SJCRH30 (cell line): Measurements from ENCODE around the gene TOR1B. TPM values are rescaled to one million over a fixed set of nuclear protein-coding genes. Genes with fewer than 3 reads are reported as not detected.

Source experiments
- DNase-seq, 2 experiments: peaks; one replicate each; pipeline ENCODE4 v3.0.0-alpha.2; 2015 to 2020
- H3K27ac ChIP-seq: fragments of 250-450 bp; sonication (Bioruptor Pico); 2 replicates; pipeline ENCODE4 v1.5.1; 2020; ENCODE audit warnings: mild to moderate bottlenecking, moderate library complexity
- H3K27me3 ChIP-seq: fragments of 250-450 bp; sonication (Bioruptor Pico); 2 replicates; pipeline ENCODE4 v1.5.1; 2020; ENCODE audit warnings: mild to moderate bottlenecking, moderate library complexity
- H3K36me3 ChIP-seq: fragments of 250-450 bp; sonication (Bioruptor Pico); 2 replicates; pipeline ENCODE4 v1.5.1; 2020; ENCODE audit warnings: mild to moderate bottlenecking, moderate library complexity
- H3K4me1 ChIP-seq: fragments of 250-450 bp; sonication (Bioruptor Pico); 2 replicates; pipeline ENCODE4 v1.5.1; 2020; ENCODE audit warnings: mild to moderate bottlenecking, moderate library complexity
- H3K4me3 ChIP-seq: fragments of 250-450 bp; sonication (Bioruptor Pico); 2 replicates; pipeline ENCODE4 v1.5.1; 2020; ENCODE audit warnings: mild to moderate bottlenecking, moderate library complexity
- H3K9me3 ChIP-seq: fragments of 250-450 bp; sonication (Bioruptor Pico); replicated peaks from 2 replicates; pipeline ENCODE4 v1.5.1; 2020; ENCODE audit warnings: mild to moderate bottlenecking, moderate library complexity
- total RNA-seq: library from RNA; depleted of rRNA; stranded (reverse); fragments of >200 nt; shearing (Covaris generic); gene quantifications from 2 replicates; pipeline ENCODE4 v1.2.3, GENCODE V29; 2014

Gene TOR1B
- total RNA-seq, 1 experiment from 2014 or later: 21.8 TPM

- Histone ChIP-seq H3K9me3 (no peaks in the 10 kb centered on the region), H3K27me3 (no peaks in the 10 kb centered on the region), H3K4me1 (peaks cover 6% of the 10 kb centered on the region; the same call in 1 of the 2 replicates), H3K4me3 (peak overlapping the region; percentile 88), H3K36me3 (peaks cover 14% of the 10 kb centered on the region), H3K27ac (no peak overlapping the region)
- peak; percentile 54 for DNase-seq
Measured at GRCh38 chr9:129836311-129837007, 33.5 kb downstream of the TOR1B start.

- H3K36me3 ChIP-seq: no peaks in the 10 kb centered on the region
- no peaks in the 10 kb centered on the region for H3K9me3 ChIP-seq
- H3K27me3 ChIP-seq: no peaks in the 10 kb centered on the region
- no peak overlapping the region for H3K27ac ChIP-seq
- no peak for DNase-seq
- peaks cover 6% of the 10 kb centered on the region; the same call in 1 of the 2 replicates for H3K4me1 ChIP-seq
- H3K4me3 ChIP-seq: no peak overlapping the region
Measured at GRCh38 chr9:129838707-129839259, 35.8 kb downstream of the TOR1B start.

- DNase-seq: peak in 1 of 2 experiments; percentile 24
- Histone ChIP-seq H3K4me3 (no peak overlapping the region), H3K27ac (no peak overlapping the region), H3K27me3 (no peaks in the 10 kb centered on the region), H3K9me3 (no peaks in the 10 kb centered on the region), H3K36me3 (no peaks in the 10 kb centered on the region), H3K4me1 (peaks cover 6% of the 10 kb centered on the region; the same call in 1 of the 2 replicates)
Measured at GRCh38 chr9:129839324-129840023, 36.5 kb downstream of the TOR1B start.

GRCh38 chr9:129840034-129840433 lies 37.0 kb downstream of the TOR1B start:
- Histone ChIP-seq H3K36me3 (no peaks in the 10 kb centered on the region), H3K9me3 (no peaks in the 10 kb centered on the region), H3K4me1 (peaks cover 6% of the 10 kb centered on the region; the same call in 1 of the 2 replicates), H3K4me3 (no peak overlapping the region), H3K27me3 (no peaks in the 10 kb centered on the region), H3K27ac (no peak overlapping the region)
- DNase-seq: no peak

GRCh38 chr9:129841071-129841470 lies 38.1 kb downstream of the TOR1B start:
- no peak overlapping the region for H3K27ac ChIP-seq
- DNase-seq: no peak
- no peak overlapping the region for H3K4me3 ChIP-seq
- H3K27me3 ChIP-seq: no peaks in the 10 kb centered on the region
- no peaks in the 10 kb centered on the region for H3K36me3 ChIP-seq
- peaks cover 6% of the 10 kb centered on the region; the same call in 1 of the 2 replicates for H3K4me1 ChIP-seq
- H3K9me3 ChIP-seq: no peaks in the 10 kb centered on the region

- Histone ChIP-seq H3K36me3 (0 out of 2 replicates have a peak, but pooled peaks cover 4% of the 10 kb centered on the region), H3K4me3 (no peak overlapping the region), H3K27me3 (no peaks in the 10 kb centered on the region), H3K9me3 (no peaks in the 10 kb centered on the region), H3K27ac (no peak overlapping the region), H3K4me1 (no peaks in the 10 kb centered on the region)
- no peak for DNase-seq
Measured at GRCh38 chr9:129845373-129845772, 42.4 kb downstream of the TOR1B start.

GRCh38 chr9:129848712-129849441 lies 45.9 kb downstream of the TOR1B start:
- peaks cover 19% of the 10 kb centered on the region; the same call in 1 of the 2 replicates for H3K36me3 ChIP-seq
- H3K27ac ChIP-seq: no peak overlapping the region
- H3K4me3 ChIP-seq: no peak overlapping the region
- H3K9me3 ChIP-seq: no peaks in the 10 kb centered on the region
- DNase-seq: no peak
- no peaks in the 10 kb centered on the region for H3K27me3 ChIP-seq
- no peaks in the 10 kb centered on the region for H3K4me1 ChIP-seq

GRCh38 chr9:129849901-129850300 lies 46.9 kb downstream of the TOR1B start:
- H3K9me3 ChIP-seq: no peaks in the 10 kb centered on the region
- H3K4me3 ChIP-seq: no peak overlapping the region
- no peaks in the 10 kb centered on the region for H3K4me1 ChIP-seq
- no peaks in the 10 kb centered on the region for H3K27me3 ChIP-seq
- H3K36me3 ChIP-seq: peaks cover 21% of the 10 kb centered on the region; the same call in 1 of the 2 replicates
- no peak overlapping the region for H3K27ac ChIP-seq
- DNase-seq: no peak

- H3K4me1 ChIP-seq: no peaks in the 10 kb centered on the region
- no peaks in the 10 kb centered on the region for H3K27me3 ChIP-seq
- H3K36me3 ChIP-seq: peaks cover 21% of the 10 kb centered on the region; the same call in 1 of the 2 replicates
- no peak overlapping the region for H3K27ac ChIP-seq
- H3K9me3 ChIP-seq: no peaks in the 10 kb centered on the region
- no peak for DNase-seq
- no peak overlapping the region for H3K4me3 ChIP-seq
Measured at GRCh38 chr9:129850821-129851550, 48.0 kb downstream of the TOR1B start.

GRCh38 chr9:129851821-129852220 lies 48.8 kb downstream of the TOR1B start:
- H3K4me3 ChIP-seq: no peak overlapping the region
- no peaks in the 10 kb centered on the region for H3K4me1 ChIP-seq
- DNase-seq: no peak
- H3K27ac ChIP-seq: no peak overlapping the region
- peaks cover 21% of the 10 kb centered on the region; the same call in 1 of the 2 replicates for H3K36me3 ChIP-seq
- no peaks in the 10 kb centered on the region for H3K27me3 ChIP-seq
- H3K9me3 ChIP-seq: no peaks in the 10 kb centered on the region

GRCh38 chr9:129852579-129852978 lies 49.6 kb downstream of the TOR1B start:
- Histone ChIP-seq H3K27me3 (no peaks in the 10 kb centered on the region), H3K27ac (no peak overlapping the region), H3K9me3 (no peaks in the 10 kb centered on the region), H3K4me3 (no peak overlapping the region), H3K36me3 (peaks cover 21% of the 10 kb centered on the region; the same call in 1 of the 2 replicates), H3K4me1 (no peaks in the 10 kb centered on the region)
- no peak for DNase-seq

- Histone ChIP-seq H3K9me3 (no peaks in the 10 kb centered on the region), H3K4me1 (no peaks in the 10 kb centered on the region), H3K4me3 (no peak overlapping the region), H3K36me3 (peaks cover 21% of the 10 kb centered on the region; the same call in 1 of the 2 replicates), H3K27me3 (no peaks in the 10 kb centered on the region), H3K27ac (no peak overlapping the region)
- DNase-seq: no peak
Measured at GRCh38 chr9:129853614-129854013, 50.6 kb downstream of the TOR1B start.

GRCh38 chr9:129854588-129855110 lies 51.7 kb downstream of the TOR1B start:
- Histone ChIP-seq H3K27me3 (no peaks in the 10 kb centered on the region), H3K9me3 (no peaks in the 10 kb centered on the region), H3K27ac (no peak overlapping the region), H3K36me3 (peaks cover 21% of the 10 kb centered on the region; the same call in 1 of the 2 replicates), H3K4me3 (no peak overlapping the region), H3K4me1 (no peaks in the 10 kb centered on the region)
- DNase-seq: no peak

- no peak overlapping the region for H3K4me3 ChIP-seq
- H3K9me3 ChIP-seq: no peaks in the 10 kb centered on the region
- no peaks in the 10 kb centered on the region for H3K27me3 ChIP-seq
- no peak overlapping the region for H3K27ac ChIP-seq
- H3K36me3 ChIP-seq: peaks cover 15% of the 10 kb centered on the region; the same call in 1 of the 2 replicates
- H3K4me1 ChIP-seq: no peaks in the 10 kb centered on the region; the same call in 1 of the 2 replicates
- no peak for DNase-seq
Measured at GRCh38 chr9:129857207-129857606, 54.2 kb downstream of the TOR1B start.
